ENCODE results near the gene ASL.
"Not testable (repeated sequence)": the region's sequence is repeated elsewhere in the genome, so short reads cannot be mapped to it uniquely, and the experiment has no call there.

Gene ASL

DNA sequence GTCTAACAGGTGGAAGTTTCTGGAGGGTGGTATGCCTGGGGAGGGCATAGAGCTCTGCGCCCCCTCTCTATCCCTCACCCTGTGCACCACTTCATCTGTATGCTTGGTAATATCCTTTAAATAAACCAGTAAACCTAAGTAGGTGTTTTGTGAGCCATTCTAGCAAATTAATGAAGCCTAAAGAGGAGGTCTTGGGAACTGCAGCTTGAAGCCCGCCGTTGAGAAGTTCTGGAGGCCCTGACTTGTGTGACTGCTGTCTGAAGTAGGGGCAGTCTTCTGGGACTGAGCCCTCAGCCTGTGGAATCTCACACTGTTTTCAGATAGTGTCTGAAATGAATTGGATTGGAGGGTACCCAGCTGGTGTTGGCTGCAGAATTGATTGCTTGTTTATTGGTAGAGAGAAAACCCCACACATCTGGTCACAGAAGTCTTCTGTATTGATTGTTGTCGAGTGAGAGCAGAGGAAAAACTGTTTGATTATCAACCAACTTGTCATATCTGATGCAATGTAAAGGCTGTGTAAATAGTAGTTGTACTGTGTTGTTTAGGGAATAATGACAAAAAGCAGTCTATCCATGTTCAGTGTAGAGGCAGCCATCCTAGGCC, 43.7 kb downstream of the ASL start:
- no peak for DNase-seq (ENCODE audit: low spot score)

DNA sequence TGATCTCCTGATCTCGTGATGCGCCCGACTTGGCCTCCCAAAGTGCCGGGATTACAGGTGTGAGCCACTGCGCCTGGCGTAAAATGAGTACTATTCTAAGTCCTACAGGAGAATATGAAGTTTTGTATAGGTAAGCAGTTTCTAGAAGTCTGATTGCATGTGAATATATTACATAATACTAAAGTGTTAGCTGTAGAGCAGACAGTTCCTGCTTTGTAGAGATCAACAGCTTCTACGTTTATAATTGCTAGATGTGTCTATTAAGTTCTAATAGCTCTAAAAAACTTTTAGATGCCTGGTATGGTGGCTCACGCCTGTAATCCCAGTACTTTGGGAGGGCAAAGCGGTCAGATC, 47.5 kb downstream of the ASL start:
- DNase-seq (ENCODE audit: low spot score), result no peak

DNA sequence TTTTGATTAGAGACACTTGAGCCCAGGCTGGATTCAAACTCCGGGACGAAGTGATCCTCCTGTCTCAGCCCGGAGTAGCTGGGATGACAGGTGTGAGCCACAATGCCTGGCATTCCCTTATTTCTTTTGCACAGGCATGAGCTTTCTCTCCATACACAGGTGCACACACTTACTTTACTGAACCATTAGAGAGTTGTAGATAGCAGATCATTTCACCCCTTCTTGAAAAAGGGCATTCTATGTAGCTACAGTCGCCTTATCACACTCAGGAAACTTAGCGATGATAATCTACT, 48.9 kb downstream of the ASL start:
- not testable (repeated sequence) for DNase-seq (ENCODE audit: low spot score)

DNA sequence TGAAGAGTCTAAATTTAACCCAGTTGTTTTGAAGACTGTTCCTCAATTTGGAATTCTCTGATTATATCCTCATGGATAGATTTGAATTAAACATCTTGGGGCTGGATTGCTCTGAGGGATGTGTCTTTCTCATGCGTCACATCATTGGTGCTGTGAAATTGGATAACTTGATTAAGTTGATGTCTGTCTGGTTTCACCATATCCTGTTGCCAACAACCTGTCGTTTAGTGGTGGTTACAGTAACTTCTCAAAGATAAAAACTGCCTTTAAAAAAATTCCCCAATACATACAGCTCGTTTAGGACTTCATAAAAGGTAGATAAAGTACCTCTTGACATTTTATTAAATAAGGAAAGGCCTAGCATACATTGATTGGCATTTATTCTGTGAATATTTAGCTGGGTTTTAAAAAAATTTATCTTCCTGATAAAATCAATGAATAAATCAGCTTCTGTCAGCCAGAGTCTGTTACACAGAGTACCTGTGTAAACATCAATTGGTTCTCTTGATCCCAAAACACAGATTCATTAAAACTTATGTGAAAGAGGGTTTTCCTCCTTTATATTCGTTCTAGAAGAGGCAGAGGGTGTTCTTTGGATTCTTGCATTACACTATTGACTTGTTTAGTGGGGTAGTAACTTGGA, 49.6 kb downstream of the ASL start:
- no peak for DNase-seq (ENCODE audit: low spot score)

DNA sequence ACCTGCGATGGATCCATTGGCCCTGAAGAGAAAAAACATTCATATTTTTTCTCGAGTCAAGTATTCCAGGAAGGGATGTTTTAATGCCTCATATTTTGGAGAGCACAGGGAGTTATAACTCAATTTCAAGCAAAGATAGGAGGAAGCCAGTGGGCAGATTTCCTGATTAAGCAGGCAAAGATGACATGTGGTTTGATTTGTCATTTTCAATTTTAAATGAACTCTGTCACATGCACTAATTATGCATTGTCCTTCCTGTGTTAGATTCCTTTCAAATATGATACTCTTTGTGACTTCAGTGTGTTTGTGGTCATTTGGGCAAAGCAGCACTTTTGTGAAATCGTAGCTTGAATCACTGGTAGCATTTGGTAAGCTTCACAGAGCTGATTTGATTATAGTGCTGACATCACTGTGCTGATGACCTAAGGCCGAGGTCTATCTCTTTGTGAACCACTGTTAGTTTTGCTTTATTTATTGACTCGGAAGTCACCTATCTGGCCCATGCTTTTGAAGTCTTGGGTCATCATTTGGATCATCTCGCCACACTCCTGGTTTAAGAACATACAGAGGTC, 50.2 kb downstream of the ASL start:
- DNase-seq (ENCODE audit: low spot score), result not testable (repeated sequence)

DNA sequence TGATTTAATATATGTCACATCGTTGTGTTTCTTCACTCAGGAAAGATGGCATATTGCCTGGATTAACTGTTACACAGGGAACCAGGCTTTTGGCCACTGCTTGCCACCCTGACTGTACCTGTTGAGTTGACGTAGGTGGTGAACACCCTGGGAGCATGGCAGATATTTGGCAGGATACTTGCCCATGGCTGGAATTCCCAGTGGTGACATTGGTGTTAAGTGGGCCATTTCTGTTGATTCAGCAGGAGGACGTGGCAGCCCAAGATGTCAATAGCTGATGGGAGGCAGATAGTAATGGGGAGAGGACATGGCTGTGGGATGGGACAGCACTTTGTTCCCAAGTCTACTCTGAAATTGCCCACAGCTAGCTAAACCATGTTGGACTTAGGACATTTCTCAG, 51.6 kb downstream of the ASL start:
- DNase-seq (ENCODE audit: low spot score), result not testable (repeated sequence)

DNA sequence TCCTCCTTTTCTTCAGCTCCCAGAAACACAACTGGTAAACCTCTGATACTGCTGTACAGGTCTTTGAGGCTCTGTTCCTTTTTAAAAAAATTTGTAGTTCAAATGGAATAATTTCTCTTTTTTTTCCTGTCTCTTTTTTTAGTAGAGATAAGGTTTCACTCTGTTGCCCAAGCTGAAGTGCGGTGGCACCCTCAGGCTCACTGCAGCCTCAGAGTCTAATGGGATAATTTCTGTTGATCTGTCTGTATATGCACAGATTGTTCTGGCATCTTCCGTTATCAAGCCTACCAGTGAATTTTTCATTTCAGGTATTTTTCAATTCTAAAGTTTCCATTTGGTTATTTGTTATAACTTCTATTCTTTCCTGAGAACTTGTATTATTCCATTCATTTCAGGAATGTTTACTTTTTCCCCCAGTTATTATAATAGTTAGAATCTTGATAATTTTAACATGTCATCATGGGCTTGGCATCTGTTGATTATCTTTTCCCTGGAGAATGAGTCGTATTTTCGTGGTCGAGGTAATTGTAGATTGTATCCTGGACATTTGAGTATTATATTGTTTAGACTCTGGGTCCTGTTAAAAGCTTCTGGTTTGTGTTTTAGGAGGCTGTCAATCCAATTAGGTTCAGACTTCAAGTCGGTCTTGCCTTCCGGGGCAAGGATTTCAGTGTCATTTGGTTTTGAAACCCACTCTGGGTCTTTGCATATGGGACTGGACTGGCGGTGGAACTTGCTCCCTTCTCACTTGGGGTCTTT, 63.6 kb downstream of the ASL start:
- DNase-seq (ENCODE audit: low spot score), result no peak

DNA sequence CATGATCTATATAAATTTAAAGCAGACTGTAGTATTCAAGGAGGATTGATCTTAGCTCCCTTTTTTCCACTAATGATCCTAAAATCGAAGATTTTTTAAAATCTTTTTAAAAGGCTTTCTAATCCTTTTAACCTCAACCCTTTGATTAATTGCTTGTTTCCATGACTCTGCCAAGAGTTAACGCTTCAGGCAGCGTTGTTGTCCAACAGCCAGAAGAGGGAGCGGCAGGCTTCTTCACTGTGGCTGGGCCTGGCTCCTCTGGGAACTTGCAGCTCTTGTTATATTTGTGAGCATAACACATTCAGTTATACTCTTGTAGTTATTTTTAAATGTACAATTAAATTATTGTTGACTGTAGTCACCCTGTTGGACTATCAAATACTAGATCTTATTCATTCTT, 65.3 kb downstream of the ASL start:
- no peak for DNase-seq (ENCODE audit: low spot score)

DNA sequence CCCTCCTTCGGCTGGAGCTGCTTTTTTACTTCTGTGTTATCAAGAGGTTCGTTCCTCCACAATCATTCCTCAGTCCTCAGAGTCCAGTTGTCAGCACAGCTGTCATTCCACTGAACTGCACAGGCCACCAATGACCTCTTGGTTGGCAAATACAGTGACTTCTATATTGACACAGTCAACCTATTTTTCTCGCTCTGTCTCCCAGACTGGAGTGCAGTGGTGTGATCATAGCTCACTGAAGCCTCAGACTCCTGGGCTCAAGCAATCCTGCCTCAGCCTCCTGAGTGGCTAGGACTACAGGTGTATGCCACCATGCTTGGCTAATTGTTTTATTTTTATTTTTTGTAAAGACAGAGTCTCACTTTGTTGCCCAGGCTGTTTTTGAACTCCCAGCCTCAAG, 66.7 kb downstream of the ASL start:
- no peak for DNase-seq (ENCODE audit: low spot score)

DNA sequence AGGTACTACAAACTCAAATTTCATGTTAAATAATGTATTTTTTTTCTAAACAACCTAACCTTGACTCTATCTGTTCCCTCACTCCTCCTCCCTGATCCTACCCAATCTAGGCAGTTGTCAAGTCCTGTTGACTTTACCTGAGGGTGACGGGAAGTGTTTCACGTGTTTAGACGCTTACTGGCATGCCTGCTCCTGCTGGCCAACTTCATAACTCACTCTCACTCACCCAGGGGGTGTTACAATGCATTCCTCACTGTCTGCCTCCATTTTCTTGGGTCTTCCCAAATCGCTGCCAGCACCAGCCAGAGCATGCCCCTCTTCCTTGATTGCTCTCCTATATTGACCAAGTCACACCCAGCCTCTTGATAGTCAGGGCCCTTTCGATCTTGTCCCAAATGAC, 67.4 kb downstream of the ASL start:
- no peak for DNase-seq (ENCODE audit: low spot score)

Data from germinal center (tissue), 1 donor.